OCI-LY7 (cell line): ENCODE data around the gene ZNF106.

Experiments
- CTCF ChIP-seq: fragments of 200-600 bp; sonication (generic); conservative IDR thresholded peaks from 2 replicates; pipeline ENCODE4 v1.5.1; 2014; ENCODE audit warnings: mild to moderate bottlenecking, antibody characterized with exemption, low read length, moderate library complexity, mixed read lengths
- EZH2phosphoT487 ChIP-seq: fragments of 200-600 bp; sonication (generic); IDR thresholded peaks from 2 replicates; pipeline ENCODE4 v1.6.1; 2018; ENCODE audit warnings: low read depth, borderline replicate concordance, mild to moderate bottlenecking, mixed run types, antibody characterized with exemption, low read length, moderate library complexity, mixed read lengths

- TF ChIP-seq CTCF, result no peak
- TF ChIP-seq EZH2phosphoT487, result no peak
Observed at GRCh38 chr15:42491539-42492225, 741 bp upstream of the ZNF106 start.
